ENCODE results near the gene RAB5IF. TPM values are rescaled to one million over a fixed set of nuclear protein-coding genes. Genes with fewer than 3 reads are reported as not detected.

The RAB5IF gene
- total and polyA plus RNA-seq, 10 of the 15 experiments (the other 5 are each of a cell fraction or from before 2014, with no cell fraction given), result 19.4 to 246 (median 92.0) TPM

- TF ChIP-seq CREM (IDR thresholded peaks at IDR 0.05; ENCODE audit: low read depth) (no peak), SMAD1 (IDR thresholded peaks at IDR 0.05; ENCODE audit: low read depth, partially characterized antibody) (no peak)
Measured at GRCh38 chr20:36656733-36657132, 51.2 kb downstream of the RAB5IF start (continued).

DNA sequence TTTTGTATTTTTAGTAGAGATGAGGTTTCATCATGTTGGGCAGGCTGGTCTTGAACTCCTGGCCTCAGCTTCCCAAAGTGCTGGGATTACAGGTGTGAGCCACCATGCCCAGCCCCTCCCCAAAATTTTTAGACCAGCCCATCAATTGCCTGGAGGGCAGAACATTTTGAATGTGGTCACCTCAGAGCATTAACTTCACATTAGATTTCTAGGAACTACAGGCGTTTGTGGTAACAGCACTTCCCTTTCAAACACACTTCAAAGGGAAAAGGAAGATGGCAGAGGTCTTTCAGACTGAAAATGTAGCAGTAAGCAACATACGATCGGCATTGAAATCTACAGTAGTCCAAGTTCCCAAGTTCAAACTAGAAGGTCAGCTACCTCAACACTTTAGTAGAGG is 52.7 kb downstream of the RAB5IF start:
- H2AFZ ChIP-seq (ENCODE audit: control insufficient read depth, low read depth, low read length), result no peak overlapping the region
- CTCF ChIA-PET, result no interaction called here
- TF ChIP-seq, protein P1, sequence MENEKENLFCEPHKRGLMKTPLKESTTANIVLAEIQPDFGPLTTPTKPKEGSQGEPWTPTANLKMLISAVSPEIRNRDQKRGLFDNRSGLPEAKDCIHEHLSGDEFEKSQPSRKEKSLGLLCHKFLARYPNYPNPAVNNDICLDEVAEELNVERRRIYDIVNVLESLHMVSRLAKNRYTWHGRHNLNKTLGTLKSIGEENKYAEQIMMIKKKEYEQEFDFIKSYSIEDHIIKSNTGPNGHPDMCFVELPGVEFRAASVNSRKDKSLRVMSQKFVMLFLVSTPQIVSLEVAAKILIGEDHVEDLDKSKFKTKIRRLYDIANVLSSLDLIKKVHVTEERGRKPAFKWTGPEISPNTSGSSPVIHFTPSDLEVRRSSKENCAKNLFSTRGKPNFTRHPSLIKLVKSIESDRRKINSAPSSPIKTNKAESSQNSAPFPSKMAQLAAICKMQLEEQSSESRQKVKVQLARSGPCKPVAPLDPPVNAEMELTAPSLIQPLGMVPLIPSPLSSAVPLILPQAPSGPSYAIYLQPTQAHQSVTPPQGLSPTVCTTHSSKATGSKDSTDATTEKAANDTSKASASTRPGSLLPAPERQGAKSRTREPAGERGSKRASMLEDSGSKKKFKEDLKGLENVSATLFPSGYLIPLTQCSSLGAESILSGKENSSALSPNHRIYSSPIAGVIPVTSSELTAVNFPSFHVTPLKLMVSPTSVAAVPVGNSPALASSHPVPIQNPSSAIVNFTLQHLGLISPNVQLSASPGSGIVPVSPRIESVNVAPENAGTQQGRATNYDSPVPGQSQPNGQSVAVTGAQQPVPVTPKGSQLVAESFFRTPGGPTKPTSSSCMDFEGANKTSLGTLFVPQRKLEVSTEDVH (IDR thresholded peaks at IDR 0.05; ENCODE audit: low read depth, partially characterized antibody), result no peak
- TF ChIP-seq LARP7 (IDR thresholded peaks at IDR 0.05) (no peak), USF1 (IDR thresholded peaks at IDR 0.05; ENCODE audit: borderline replicate concordance, extremely low read length, insufficient read depth, low read depth, low read length) (no peak), EP300 (IDR thresholded peaks at IDR 0.05; ENCODE audit: borderline replicate concordance in 1 of 2, control insufficient read depth in 1 of 2, low read depth in 2 of 2, low read length in 2 of 2) (no peak), HDAC6 (IDR thresholded peaks at IDR 0.05; ENCODE audit: unreplicated experiment) (no peak), ZNF687 (IDR thresholded peaks at IDR 0.05) (no peak), ATF2 (IDR thresholded peaks at IDR 0.05; ENCODE audit: low read length) (no peak)
- TF ChIP-seq, protein P2, sequence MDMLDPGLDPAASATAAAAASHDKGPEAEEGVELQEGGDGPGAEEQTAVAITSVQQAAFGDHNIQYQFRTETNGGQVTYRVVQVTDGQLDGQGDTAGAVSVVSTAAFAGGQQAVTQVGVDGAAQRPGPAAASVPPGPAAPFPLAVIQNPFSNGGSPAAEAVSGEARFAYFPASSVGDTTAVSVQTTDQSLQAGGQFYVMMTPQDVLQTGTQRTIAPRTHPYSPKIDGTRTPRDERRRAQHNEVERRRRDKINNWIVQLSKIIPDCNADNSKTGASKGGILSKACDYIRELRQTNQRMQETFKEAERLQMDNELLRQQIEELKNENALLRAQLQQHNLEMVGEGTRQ (IDR thresholded peaks at IDR 0.05; ENCODE audit: borderline replicate concordance, low read depth, low read length), result no peak

More for the DNA sequence above, 52.7 kb downstream of the RAB5IF start:
- H3K4me3 ChIP-seq, result no peak overlapping the region
- intact Hi-C loops (cut with micrococcal nuclease; ENCODE audit: unreplicated experiment), result no loop called here
- H3K27me3 ChIP-seq (replicated peaks in 1 of 2; ENCODE audit: control insufficient read depth in 2 of 2, insufficient read depth in 2 of 2, low read length in 1 of 2), result no peaks in the 10 kb centered on the region
- H4K20me1 ChIP-seq (ENCODE audit: control insufficient read depth, insufficient read depth), result no peaks in the 10 kb centered on the region
- ChIA-PET SMC1A (ENCODE audit: uncharacterized antibody, unreplicated experiment) (no interaction called here), RAD21 (ENCODE audit: unreplicated experiment) (no interaction called here), POLR2A (no interaction called here)
- no peaks in the 10 kb centered on the region for H3K79me2 ChIP-seq (ENCODE audit: control insufficient read depth, insufficient read depth, low read length)
- ATAC-seq, result no peak
- DNase-seq (ENCODE audit: low read depth, low spot score), result no peak
- H3K4me2 ChIP-seq (ENCODE audit: control insufficient read depth, insufficient read depth), result no peak overlapping the region
- in situ Hi-C loops (cut with MboI), result no loop called here
- no peaks in the 10 kb centered on the region for H3K4me1 ChIP-seq (ENCODE audit: control insufficient read depth, insufficient read depth, low read length)
- BruUV-seq (replicated peaks), result no TSS peak
- FAIRE-seq, result no peak
- WGBS (ENCODE audit: insufficient coverage, insufficient replicate concordance, low lambda C conversion rate, missing lambda C conversion rate), result 93% methylated on average over 3 of the region's 3 CpGs
- H3K27ac ChIP-seq (ENCODE audit: control insufficient read depth, insufficient read depth), result no peak overlapping the region
- no peaks in the 10 kb centered on the region for H3K9me3 ChIP-seq (replicated peaks; ENCODE audit: control insufficient read depth, insufficient read depth, low read length)
- H3K36me3 ChIP-seq (ENCODE audit: control insufficient read depth in 2 of 2, insufficient read depth in 2 of 2, low read length in 1 of 2), result peaks cover 2 to 3% of the 10 kb centered on the region in 2 experiments; a peak in 3 of 4 replicates
- no peak overlapping the region for H3K9ac ChIP-seq (ENCODE audit: control insufficient read depth, insufficient read depth, low read length)

All from GM12878 (cell line).